Measurements from ENCODE around the gene ULBP3. TPM values are rescaled to one million over a fixed set of nuclear protein-coding genes. Genes with fewer than 3 reads are reported as not detected.

ULBP3 gene
- total RNA-seq, 2 experiments from 2014 or later, result 0.44 TPM; not detected in 1

GRCh38 chr6:150091476-150091875 lies 22.6 kb upstream of the ULBP3 start:
- DNase-seq (no peak), ATAC-seq (ENCODE audit: poor library complexity) (no peak)
- no peak for TF ChIP-seq CTCF (IDR thresholded peaks at IDR 0.05)
- H3K27ac Mint-ChIP-seq, result no peak overlapping the region
- no peak overlapping the region for H3K4me3 Mint-ChIP-seq
- intact Hi-C loops (cut with DNase I, micrococcal nuclease), result no loop called here
- peaks cover 27% of the 10 kb centered on the region for H3K27me3 Mint-ChIP-seq
- Histone ChIP-seq H3K27ac (ENCODE audit: low read depth in 1 of 2, low read length in 2 of 2) (no peak overlapping the region), H3K4me3 (ENCODE audit: low read length) (no peak overlapping the region), H3K36me3 (ENCODE audit: insufficient read depth, low read length) (no peaks in the 10 kb centered on the region), H3K4me1 (ENCODE audit: insufficient read depth, low read length) (no peaks in the 10 kb centered on the region), H3K9me3 (ENCODE audit: control insufficient read depth in 1 of 2, insufficient read depth in 1 of 2, low read length in 2 of 2) (no peaks in the 10 kb centered on the region), H3K27me3 (ENCODE audit: control insufficient read depth in 1 of 2, insufficient read depth in 2 of 2, low read length in 2 of 2) (no peaks in the 10 kb centered on the region)
- ChIA-PET POLR2A (no interaction called here), CTCF (no interaction called here)
- no peaks in the 10 kb centered on the region for H3K4me1 Mint-ChIP-seq (ENCODE audit: low read depth)
- H3K9me3 Mint-ChIP-seq, result no peaks in the 10 kb centered on the region
- H3K36me3 Mint-ChIP-seq (ENCODE audit: low read depth), result no peaks in the 10 kb centered on the region

- H3K36me3 Mint-ChIP-seq (ENCODE audit: low read depth), result no peaks in the 10 kb centered on the region
- peaks cover 24% of the 10 kb centered on the region for H3K27me3 Mint-ChIP-seq
- ChIA-PET POLR2A (no interaction called here), CTCF (no interaction called here)
- intact Hi-C loops (cut with DNase I, micrococcal nuclease), result no loop called here
- Histone ChIP-seq H3K27me3 (ENCODE audit: control insufficient read depth in 1 of 2, insufficient read depth in 2 of 2, low read length in 2 of 2) (peaks cover 0 to under 1% of the 10 kb centered on the region in 2 experiments), H3K9me3 (ENCODE audit: control insufficient read depth in 1 of 2, insufficient read depth in 1 of 2, low read length in 2 of 2) (no peaks in the 10 kb centered on the region), H3K36me3 (ENCODE audit: insufficient read depth, low read length) (no peaks in the 10 kb centered on the region), H3K4me1 (ENCODE audit: insufficient read depth, low read length) (no peaks in the 10 kb centered on the region), H3K27ac (ENCODE audit: low read depth in 1 of 2, low read length in 2 of 2) (no peak overlapping the region), H3K4me3 (ENCODE audit: low read length) (no peak overlapping the region)
- no peaks in the 10 kb centered on the region for H3K4me1 Mint-ChIP-seq (ENCODE audit: low read depth)
- no peak overlapping the region for H3K27ac Mint-ChIP-seq
- TF ChIP-seq CTCF (IDR thresholded peaks at IDR 0.05), result no peak
- DNase-seq (no peak), ATAC-seq (ENCODE audit: poor library complexity) (no peak)
- H3K9me3 Mint-ChIP-seq, result no peaks in the 10 kb centered on the region
- H3K4me3 Mint-ChIP-seq, result no peak overlapping the region
These were observed 21.4 kb upstream of the ULBP3 start for GRCh38 chr6:150090328-150090727.

- Mint-ChIP-seq H3K27me3 (peaks cover 27% of the 10 kb centered on the region), H3K4me1 (ENCODE audit: low read depth) (no peaks in the 10 kb centered on the region), H3K4me3 (no peak overlapping the region), H3K27ac (no peak overlapping the region), H3K9me3 (no peaks in the 10 kb centered on the region), H3K36me3 (ENCODE audit: low read depth) (no peaks in the 10 kb centered on the region)
- ChIA-PET CTCF (interaction anchor here (1.2 kb wide), 1 partner anchor 18 kb away, joined by 4 read pairs; no protein-coding TSS in a partner anchor), POLR2A (no interaction called here)
- H3K36me3 ChIP-seq (ENCODE audit: insufficient read depth, low read length), result no peaks in the 10 kb centered on the region
- no peak overlapping the region for H3K4me3 ChIP-seq (ENCODE audit: low read length)
- peaks cover 0 to 11% of the 10 kb centered on the region in 2 experiments for H3K27me3 ChIP-seq (ENCODE audit: control insufficient read depth in 1 of 2, insufficient read depth in 2 of 2, low read length in 2 of 2)
- H3K9me3 ChIP-seq (ENCODE audit: control insufficient read depth in 1 of 2, insufficient read depth in 1 of 2, low read length in 2 of 2), result no peaks in the 10 kb centered on the region
- TF ChIP-seq CTCF (IDR thresholded peaks at IDR 0.05), result no peak
- intact Hi-C loops (cut with DNase I, micrococcal nuclease), result no loop called here
- H3K27ac ChIP-seq (ENCODE audit: low read depth in 1 of 2, low read length in 2 of 2), result no peak overlapping the region
- H3K4me1 ChIP-seq (ENCODE audit: insufficient read depth, low read length), result no peaks in the 10 kb centered on the region
- ATAC-seq (ENCODE audit: poor library complexity) (no peak), DNase-seq (no peak)
These were observed 19.7 kb upstream of the ULBP3 start for GRCh38 chr6:150088481-150089154.
